T-helper 2 cell treated with Interferon-gamma antibody and Interleukin-4, amounts not matched to agents 5 μg/mL and 100 μg/mL, for 36 hours (primary cell): ENCODE results near the gene HSD11B2.
"Not testable (repeated sequence)": the region's sequence is repeated elsewhere in the genome, so short reads cannot be mapped to it uniquely, and the experiment has no call there.

Experiments used
- DNase-seq: peaks from one replicate; pipeline ENCODE4 v3.0.0; 2021; ENCODE audit warnings: low spot score
- H3K27ac Mint-ChIP-seq: one replicate; pipeline ENCODE4 v1.8.0; 2021; ENCODE audit warnings: mild to moderate bottlenecking, mixed read lengths
- H3K27me3 Mint-ChIP-seq: one replicate; pipeline ENCODE4 v1.8.0; 2021; ENCODE audit warnings: low read depth, mixed read lengths
- H3K36me3 Mint-ChIP-seq: one replicate; pipeline ENCODE4 v1.8.0; 2021; ENCODE audit warnings: low read depth, mixed read lengths
- H3K4me1 Mint-ChIP-seq: one replicate; pipeline ENCODE4 v1.8.0; 2021; ENCODE audit warnings: low read depth, mixed read lengths
- H3K4me3 Mint-ChIP-seq: one replicate; pipeline ENCODE4 v1.8.0; 2022; ENCODE audit warnings: mild to moderate bottlenecking, moderate library complexity, mixed read lengths
- H3K9me3 Mint-ChIP-seq: one replicate; pipeline ENCODE4 v1.8.0; 2021; ENCODE audit warnings: mixed read lengths

HSD11B2 gene

DNA sequence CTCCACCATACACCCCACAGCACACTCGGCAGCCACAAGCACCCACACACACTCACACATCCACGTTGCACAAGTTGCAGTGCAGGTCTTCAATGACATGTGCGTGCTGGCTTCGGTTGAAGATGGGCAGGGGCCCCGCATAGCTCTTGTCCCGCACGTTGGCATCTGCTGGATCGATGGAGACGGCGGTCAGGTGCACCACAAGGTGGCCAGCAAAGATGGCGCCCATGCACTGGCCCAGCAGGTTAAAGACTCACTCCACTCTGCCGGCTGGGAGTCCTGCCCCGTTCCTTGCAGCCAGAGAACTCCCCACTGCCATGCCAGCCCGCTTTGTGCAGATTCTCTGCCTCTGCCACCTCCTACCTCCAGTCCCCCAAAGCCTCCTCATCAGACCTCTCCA, 30.0 kb upstream of the HSD11B2 start:
- no peak overlapping the region for H3K4me3 Mint-ChIP-seq
- peaks cover 14% of the 10 kb centered on the region for H3K27me3 Mint-ChIP-seq
- H3K9me3 Mint-ChIP-seq = no peaks in the 10 kb centered on the region
- no peaks in the 10 kb centered on the region for H3K36me3 Mint-ChIP-seq
- H3K27ac Mint-ChIP-seq = no peak overlapping the region
- DNase-seq = no peak
- peaks cover 2% of the 10 kb centered on the region for H3K4me1 Mint-ChIP-seq

DNA sequence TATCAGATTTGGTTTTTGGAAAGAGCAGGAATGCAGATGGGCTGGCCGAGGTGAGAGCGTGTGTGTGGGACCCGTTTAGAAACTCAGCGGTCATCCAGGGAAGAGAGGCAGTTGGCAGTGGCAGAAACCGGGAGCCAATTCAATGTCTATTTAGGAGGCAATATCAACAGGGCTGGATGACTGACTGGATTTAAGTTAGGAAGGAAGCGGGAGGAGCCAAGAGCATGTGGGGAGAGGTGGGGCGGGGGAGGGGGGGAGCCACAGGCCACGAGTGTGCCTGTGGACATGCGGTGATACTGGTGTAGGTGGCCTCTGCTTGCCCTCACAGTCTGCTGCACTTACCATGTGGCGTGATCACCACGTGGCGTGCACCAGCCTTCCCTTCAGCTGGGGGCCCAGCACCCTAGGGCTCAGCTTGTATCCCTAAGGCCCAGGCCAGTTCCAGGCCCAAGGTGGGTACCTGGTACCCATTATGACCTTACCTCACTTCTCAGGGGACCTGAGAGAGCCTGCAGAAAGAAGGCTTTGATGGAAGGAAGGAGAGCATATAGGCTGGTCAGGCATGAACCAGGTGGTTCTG, 26.9 kb upstream of the HSD11B2 start:
- H3K4me1 Mint-ChIP-seq = peaks cover 2% of the 10 kb centered on the region
- peaks cover 9% of the 10 kb centered on the region for H3K27me3 Mint-ChIP-seq
- no peak for DNase-seq
- no peaks in the 10 kb centered on the region for H3K36me3 Mint-ChIP-seq
- H3K27ac Mint-ChIP-seq = peak overlapping the region; percentile 26
- no peaks in the 10 kb centered on the region for H3K9me3 Mint-ChIP-seq
- no peak overlapping the region for H3K4me3 Mint-ChIP-seq

DNA sequence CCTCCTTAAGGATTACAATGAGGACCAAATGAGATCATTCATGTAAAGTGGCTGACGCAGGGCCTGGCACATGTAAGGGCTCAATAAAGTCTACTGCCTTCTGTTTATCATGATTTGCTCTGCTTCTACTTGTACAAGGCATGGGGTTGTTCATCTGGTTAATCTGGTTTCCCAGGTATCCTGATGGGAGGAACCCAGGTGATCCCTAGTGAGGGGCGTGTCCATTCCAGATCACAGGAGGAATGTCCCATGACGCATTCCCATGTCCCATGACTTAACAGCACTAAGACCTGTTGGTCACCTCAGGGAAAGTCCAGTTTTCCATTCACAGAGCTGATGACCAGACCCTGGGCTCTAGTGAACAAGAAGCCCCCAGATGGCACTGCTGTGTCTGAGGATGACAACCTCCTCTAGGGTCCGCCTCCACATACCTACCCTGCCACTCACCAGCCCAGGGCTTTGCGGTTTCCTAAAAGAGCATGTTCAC, 26.1 kb upstream of the HSD11B2 start:
- Mint-ChIP-seq H3K9me3 (no peaks in the 10 kb centered on the region), H3K27me3 (peaks cover 12% of the 10 kb centered on the region), H3K4me1 (peaks cover 2% of the 10 kb centered on the region), H3K36me3 (no peaks in the 10 kb centered on the region), H3K27ac (no peak overlapping the region), H3K4me3 (no peak overlapping the region)
- no peak for DNase-seq

DNA sequence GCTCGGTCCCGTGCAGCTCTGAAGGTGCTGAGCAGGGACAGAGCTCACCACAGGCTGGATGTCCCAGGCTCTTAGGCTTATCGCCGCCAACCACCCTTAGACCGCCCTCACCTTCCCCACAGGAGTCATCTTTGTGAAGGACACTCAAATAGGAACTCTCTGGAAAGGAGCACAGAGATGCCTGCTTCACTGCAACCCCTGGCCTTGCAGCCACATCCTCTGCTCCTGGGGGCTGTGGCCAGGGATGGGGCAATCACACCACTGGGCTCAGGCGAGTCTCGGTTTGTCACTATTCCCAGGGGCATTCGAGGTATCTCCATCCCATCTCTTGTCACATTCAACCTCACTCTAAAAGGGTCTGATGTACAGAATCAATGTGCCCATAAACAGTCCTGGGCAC, 25.6 kb upstream of the HSD11B2 start:
- Mint-ChIP-seq H3K9me3 (no peaks in the 10 kb centered on the region), H3K27me3 (peaks cover 12% of the 10 kb centered on the region), H3K4me1 (peaks cover 2% of the 10 kb centered on the region), H3K4me3 (no peak overlapping the region), H3K27ac (no peak overlapping the region), H3K36me3 (no peaks in the 10 kb centered on the region)
- no peak for DNase-seq

DNA sequence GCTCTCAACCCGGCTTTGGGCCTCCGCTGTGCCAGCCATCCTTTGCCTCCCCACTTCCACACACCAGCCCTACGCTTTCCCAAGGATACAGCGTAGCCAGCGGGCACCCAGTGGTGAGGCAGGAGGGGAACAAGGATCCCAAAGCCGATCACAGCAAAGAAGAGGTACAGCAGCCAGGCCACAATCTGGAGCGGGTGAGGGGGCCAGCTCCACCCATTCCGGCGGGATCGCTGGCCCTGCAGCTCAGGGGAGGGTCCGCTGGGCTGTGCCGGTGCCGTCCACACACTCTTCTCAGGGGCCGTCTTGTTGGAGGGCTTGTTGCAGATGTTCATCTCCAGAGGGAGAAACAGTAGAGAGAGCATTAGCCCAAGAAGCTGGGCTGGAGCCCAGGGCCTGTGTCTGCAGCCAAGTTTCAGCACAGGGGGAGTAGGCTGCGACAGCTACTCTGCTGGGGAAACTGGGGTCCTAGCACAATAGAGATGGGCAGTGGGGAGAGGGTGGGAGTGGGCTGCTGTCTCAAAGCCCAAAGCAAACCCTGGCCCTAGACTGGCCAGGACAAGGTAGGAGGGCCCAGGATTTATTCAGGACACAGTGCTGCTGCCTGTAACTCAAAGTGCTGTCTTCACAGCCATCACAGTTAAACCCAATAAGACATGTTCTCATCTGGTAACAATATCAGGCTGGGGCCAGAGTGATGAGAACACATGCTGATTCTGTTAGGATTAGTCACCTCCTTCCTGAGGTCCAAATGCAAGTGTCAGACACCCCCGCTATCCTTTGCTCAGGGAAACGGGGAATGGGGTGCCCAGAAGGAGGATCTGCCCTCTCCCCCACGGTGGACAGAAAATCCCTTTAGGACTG, 24.6 kb upstream of the HSD11B2 start:
- H3K9me3 Mint-ChIP-seq = no peaks in the 10 kb centered on the region
- peaks cover 2% of the 10 kb centered on the region for H3K4me1 Mint-ChIP-seq
- no peak overlapping the region for H3K4me3 Mint-ChIP-seq
- H3K27ac Mint-ChIP-seq = no peak overlapping the region
- H3K27me3 Mint-ChIP-seq = peaks cover 12% of the 10 kb centered on the region
- H3K36me3 Mint-ChIP-seq = no peaks in the 10 kb centered on the region
- DNase-seq = no peak

DNA sequence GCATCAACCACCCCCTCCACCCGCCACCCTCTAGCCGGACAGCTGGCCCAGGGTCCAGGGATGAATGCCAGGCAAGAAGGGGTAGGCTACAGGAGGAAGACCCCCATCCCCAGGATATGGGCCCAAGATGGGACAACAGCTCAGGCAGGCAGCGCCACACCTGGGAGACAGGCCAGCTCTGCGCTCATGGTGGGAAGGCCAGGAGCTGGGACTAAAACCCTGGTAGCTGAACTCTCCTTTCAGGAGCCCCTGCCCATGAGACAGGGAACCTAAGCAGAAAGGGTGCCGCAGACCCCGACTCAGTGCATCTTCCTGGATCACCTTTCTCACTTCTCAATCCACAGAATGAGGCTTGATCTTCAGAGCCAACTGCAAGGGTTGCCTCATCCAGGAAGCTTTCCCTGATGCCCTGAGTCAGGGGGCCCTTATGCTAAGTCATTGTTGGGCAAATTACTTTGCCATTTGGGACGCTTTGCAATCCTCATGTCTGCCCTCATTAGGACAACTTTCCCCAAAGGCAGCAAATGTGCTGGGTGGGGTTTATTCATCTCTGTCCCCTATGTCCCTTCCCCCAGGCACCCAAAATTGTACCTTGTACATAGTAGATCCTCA, 23.6 kb upstream of the HSD11B2 start:
- Mint-ChIP-seq H3K9me3 (no peaks in the 10 kb centered on the region), H3K27me3 (peaks cover 6% of the 10 kb centered on the region), H3K27ac (no peak overlapping the region), H3K4me3 (no peak overlapping the region), H3K36me3 (no peaks in the 10 kb centered on the region), H3K4me1 (peaks cover 2% of the 10 kb centered on the region)
- DNase-seq = no peak

DNA sequence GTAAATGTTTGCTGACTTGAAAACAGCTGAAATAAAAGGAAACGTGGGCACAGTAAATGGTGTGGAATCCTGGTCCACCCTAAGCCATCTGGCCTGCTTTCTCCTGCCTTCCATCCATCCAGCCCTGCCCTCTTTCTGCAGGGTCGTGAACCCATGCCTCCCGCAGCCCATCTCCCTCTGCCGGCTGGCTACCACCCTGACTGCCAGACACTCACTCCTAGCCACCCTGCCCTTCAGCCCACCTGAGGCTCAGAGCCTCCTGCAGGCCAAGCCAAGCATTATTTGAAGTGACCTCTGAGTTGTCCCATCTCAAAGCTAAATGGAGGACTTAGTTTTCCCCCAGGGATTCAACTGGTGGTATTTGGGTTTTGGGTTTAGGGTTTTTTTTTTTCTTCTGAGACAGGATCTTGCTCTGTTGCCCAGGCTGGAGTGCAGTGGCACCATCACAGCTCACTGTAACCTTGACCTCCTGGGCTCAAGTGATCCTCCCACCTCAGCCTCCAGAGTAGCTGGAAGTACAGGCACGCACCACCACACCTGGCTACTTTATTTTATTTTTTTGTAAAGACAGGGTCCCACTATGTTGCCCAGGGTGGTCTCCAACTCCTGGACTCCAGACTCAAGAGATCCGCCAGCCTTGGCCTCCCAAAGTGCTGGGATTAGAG, 23.0 kb upstream of the HSD11B2 start:
- H3K4me3 Mint-ChIP-seq = no peak overlapping the region
- no peak for DNase-seq
- H3K27me3 Mint-ChIP-seq = peaks cover 5% of the 10 kb centered on the region
- H3K27ac Mint-ChIP-seq = no peak overlapping the region
- H3K9me3 Mint-ChIP-seq = no peaks in the 10 kb centered on the region
- no peaks in the 10 kb centered on the region for H3K36me3 Mint-ChIP-seq
- peaks cover 2% of the 10 kb centered on the region for H3K4me1 Mint-ChIP-seq

DNA sequence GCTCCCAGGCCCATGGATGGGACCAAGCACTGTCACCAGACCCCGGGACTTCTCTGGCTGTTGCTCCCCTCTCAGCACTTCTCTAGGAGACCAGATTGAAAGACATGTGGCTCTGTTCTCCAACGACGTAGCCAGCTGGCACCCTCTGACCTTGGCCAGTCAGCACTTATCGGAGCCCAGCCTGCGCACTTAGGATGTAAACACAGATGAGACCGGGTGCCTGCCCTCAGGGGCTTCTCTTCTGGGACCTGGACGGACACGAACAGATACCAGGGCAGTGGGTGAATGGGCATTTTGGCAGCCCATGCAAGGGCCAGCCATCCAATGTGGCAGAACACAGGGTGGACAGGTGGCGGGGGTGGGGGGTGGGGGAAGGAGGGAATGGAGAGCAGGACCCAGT, 21.3 kb upstream of the HSD11B2 start:
- no peak overlapping the region for H3K27ac Mint-ChIP-seq
- no peak overlapping the region for H3K4me3 Mint-ChIP-seq
- H3K9me3 Mint-ChIP-seq = no peaks in the 10 kb centered on the region
- peaks cover 8% of the 10 kb centered on the region for H3K27me3 Mint-ChIP-seq
- H3K4me1 Mint-ChIP-seq = no peaks in the 10 kb centered on the region
- H3K36me3 Mint-ChIP-seq = no peaks in the 10 kb centered on the region
- no peak for DNase-seq

DNA sequence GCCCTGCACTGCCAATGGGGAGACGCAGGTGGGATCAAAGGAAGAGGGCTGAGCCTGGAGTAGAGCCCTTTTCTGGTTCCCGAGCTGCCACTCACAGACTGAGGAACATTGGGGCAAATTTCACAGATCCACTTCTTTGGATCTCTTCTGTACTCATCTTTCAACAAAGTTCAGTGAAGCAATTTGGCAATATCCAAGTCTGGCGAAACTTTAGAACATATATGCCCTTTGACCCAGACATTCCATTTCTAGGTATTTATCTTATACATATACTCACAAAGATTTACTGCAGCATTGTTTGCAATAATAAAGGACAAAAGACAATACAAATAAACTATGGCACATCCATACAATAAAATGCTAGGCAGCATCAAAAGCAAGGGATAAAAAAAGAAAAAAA, 19.6 kb upstream of the HSD11B2 start:
- H3K36me3 Mint-ChIP-seq = no peaks in the 10 kb centered on the region
- no peak for DNase-seq
- peaks cover 4% of the 10 kb centered on the region for H3K4me1 Mint-ChIP-seq
- no peak overlapping the region for H3K4me3 Mint-ChIP-seq
- H3K27ac Mint-ChIP-seq = no peak overlapping the region
- no peaks in the 10 kb centered on the region for H3K9me3 Mint-ChIP-seq
- peaks cover 9% of the 10 kb centered on the region for H3K27me3 Mint-ChIP-seq

DNA sequence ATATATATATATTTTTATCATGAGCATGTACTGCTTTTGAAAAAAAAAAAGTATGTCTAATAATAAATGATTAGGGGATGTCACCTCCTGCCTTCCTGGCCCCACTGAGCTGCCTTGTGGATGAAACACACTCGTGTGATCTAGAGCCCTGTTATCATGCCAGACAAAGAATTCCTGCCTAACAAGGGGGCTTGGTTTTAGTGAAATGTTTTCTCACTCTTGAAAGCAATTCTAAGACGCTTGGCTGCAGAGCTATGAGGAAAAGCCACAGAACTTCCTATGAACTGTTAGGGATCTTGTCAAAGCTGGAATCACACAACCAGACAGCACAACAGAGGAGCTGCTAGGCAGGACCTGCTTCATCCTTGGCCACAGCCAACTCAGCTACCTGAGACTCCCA, 18.6 kb upstream of the HSD11B2 start:
- Mint-ChIP-seq H3K36me3 (no peaks in the 10 kb centered on the region), H3K27me3 (peaks cover 16% of the 10 kb centered on the region), H3K27ac (no peak overlapping the region), H3K4me1 (peaks cover 7% of the 10 kb centered on the region), H3K4me3 (no peak overlapping the region), H3K9me3 (no peaks in the 10 kb centered on the region)
- DNase-seq = no peak

DNA sequence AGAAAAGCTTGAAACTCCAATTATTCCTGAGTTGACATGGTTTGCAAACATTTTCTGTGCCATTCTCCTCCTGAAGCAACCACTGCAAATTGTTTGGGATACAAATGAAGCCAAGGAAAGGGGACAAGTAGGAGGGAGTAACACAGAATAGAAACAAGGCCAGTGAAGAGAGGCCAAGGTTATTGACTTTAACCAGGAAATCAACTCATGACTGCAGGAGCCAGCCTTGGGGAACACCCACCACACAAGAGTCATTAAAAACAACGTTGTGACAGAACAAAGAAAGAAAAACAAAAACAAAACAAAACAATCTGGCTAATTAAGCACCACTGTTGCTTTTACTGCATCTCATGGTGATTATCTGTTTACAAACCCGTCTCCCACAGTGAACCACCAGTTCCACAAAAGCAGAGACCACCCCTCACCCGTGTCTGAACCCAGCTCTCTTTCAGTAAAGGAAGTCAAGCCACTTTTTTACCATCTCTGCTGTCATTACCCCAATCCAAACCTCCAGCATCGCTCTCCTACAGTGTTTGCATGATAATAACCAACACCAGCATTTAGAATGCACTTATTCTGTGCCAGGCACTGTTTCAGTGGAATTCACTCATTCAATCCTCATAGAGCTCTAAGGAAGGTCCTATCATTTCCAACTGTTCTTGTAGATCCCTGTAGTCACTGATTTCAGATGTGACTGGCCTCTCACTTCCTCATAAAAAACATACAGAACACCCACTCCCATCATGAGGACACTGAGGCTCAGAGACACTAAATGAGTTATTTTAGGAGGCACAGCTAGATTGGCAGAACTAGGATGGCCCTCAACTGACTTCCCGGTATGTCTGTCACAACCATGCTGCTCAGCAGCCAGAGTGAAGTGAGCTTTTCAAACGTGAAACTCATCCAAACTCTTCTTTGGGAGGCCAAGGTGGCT, 16.7 kb upstream of the HSD11B2 start:
- no peak overlapping the region for H3K4me3 Mint-ChIP-seq
- H3K36me3 Mint-ChIP-seq = no peaks in the 10 kb centered on the region
- H3K4me1 Mint-ChIP-seq = peaks cover 7% of the 10 kb centered on the region
- no peaks in the 10 kb centered on the region for H3K9me3 Mint-ChIP-seq
- no peak for DNase-seq
- H3K27me3 Mint-ChIP-seq = peaks cover 25% of the 10 kb centered on the region
- H3K27ac Mint-ChIP-seq = no peak overlapping the region

DNA sequence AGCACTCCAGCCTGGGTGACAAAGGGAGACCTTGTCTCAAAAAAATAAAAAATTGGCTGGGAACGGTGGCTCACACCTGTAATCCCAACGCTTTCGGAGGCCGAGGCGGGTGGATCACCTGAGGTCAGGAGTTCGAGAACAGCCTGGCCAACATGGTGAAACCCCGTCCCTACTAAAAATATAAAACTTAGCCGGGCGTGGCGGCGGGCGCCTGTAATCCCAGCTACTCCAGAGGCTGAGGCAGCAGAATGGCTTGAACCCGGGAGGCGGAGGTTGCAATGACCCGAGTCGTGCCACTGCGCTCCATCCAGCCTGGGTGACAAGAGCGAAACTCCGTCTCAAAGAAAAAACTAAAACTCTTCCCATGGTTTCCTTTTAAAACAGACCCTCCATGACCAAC, 15.5 kb upstream of the HSD11B2 start:
- not testable (repeated sequence) for DNase-seq, H3K27ac Mint-ChIP-seq, H3K9me3 Mint-ChIP-seq, H3K4me1 Mint-ChIP-seq, H3K36me3 Mint-ChIP-seq
- peaks cover 26% of the 10 kb centered on the region for H3K27me3 Mint-ChIP-seq
- peak overlapping the region; percentile 61 for H3K4me3 Mint-ChIP-seq
